ENCODE measurements around the gene ZNF132.
"Not testable (repeated sequence)": the region's sequence is repeated elsewhere in the genome, so short reads cannot be mapped to it uniquely, and the experiment has no call there.

The ZNF132 gene

GRCh38 chr19:58466760-58467589 is 27.0 kb upstream of the ZNF132 start, which contains the start of gene ZNF324:
Gene ZNF324, plus strand, starts transcription at chr19:58467080. Its CDS starts 2,106 bp downstream, at chr19:58469186.
- peak; percentile 97 for DNase-seq

- no peak for DNase-seq
Measured at GRCh38 chr19:58466089-58466759, 26.3 kb upstream of the ZNF132 start.

- no peak for DNase-seq
Measured at GRCh38 chr19:58460039-58460438, 20.1 kb upstream of the ZNF132 start.

- DNase-seq, result no peak
Measured at GRCh38 chr19:58456111-58456510, 16.2 kb upstream of the ZNF132 start.

GRCh38 chr19:58455306-58455705 is 15.4 kb upstream of the ZNF132 start:
- DNase-seq, result no peak

- DNase-seq, result no peak
Measured at GRCh38 chr19:58453743-58454142, 13.8 kb upstream of the ZNF132 start.

- peak; percentile 95 for DNase-seq
Measured at GRCh38 chr19:58451358-58452101, 11.6 kb upstream of the ZNF132 start, which contains the start of gene ZNF324B. Gene ZNF324B, plus strand, starts transcription at chr19:58451622. Its CDS starts 2,080 bp downstream, at chr19:58453702.

- DNase-seq, result no peak
Measured at GRCh38 chr19:58450856-58451357, 11.0 kb upstream of the ZNF132 start.

- not testable (repeated sequence) for DNase-seq
Measured at GRCh38 chr19:58449980-58450379, 10.0 kb upstream of the ZNF132 start.

- not testable (repeated sequence) for DNase-seq
Measured at GRCh38 chr19:58448860-58449259, 8.9 kb upstream of the ZNF132 start.

- not testable (repeated sequence) for DNase-seq
Measured at GRCh38 chr19:58442986-58443385, 3.0 kb upstream of the ZNF132 start.

GRCh38 chr19:58440556-58440955 is 603 bp upstream of the ZNF132 start:
- no peak for DNase-seq

GRCh38 chr19:58434217-58434616 is 5.7 kb downstream of the ZNF132 start:
- DNase-seq, result no peak

- no peak for DNase-seq
Measured at GRCh38 chr19:58429745-58430144, 10.2 kb downstream of the ZNF132 start.

- no peak for DNase-seq
Measured at GRCh38 chr19:58428617-58429016, 11.3 kb downstream of the ZNF132 start.

- no peak for DNase-seq
Measured at GRCh38 chr19:58417071-58417470, 22.9 kb downstream of the ZNF132 start.

- DNase-seq, result no peak
Measured at GRCh38 chr19:58416604-58417003, 23.3 kb downstream of the ZNF132 start.

GRCh38 chr19:58409010-58409790 is 30.8 kb downstream of the ZNF132 start:
- DNase-seq, result no peak

- peak; percentile 97 for DNase-seq
Measured at GRCh38 chr19:58408152-58409009, 31.6 kb downstream of the ZNF132 start, which contains the start of gene ZNF584. Gene ZNF584, plus strand, starts transcription at chr19:58408649. Its CDS starts 499 bp downstream, at chr19:58409148.

- DNase-seq, result no peak
Measured at GRCh38 chr19:58407658-58408151, 32.2 kb downstream of the ZNF132 start.
